HCT116 (cell line): ENCODE results near the gene ICA1. TPM values are rescaled to one million over a fixed set of nuclear protein-coding genes. Genes with fewer than 3 reads are reported as not detected.

ENCODE experiments used
- ATAC-seq: fragments of 200-7000 bp; cut with Tn5 transposase; 2 replicates; pipeline ENCODE4 v1.9.1; 2020; ENCODE audit warnings: mild to moderate bottlenecking, moderate library complexity
- BruUV-seq: library from RNA; stranded (reverse); fragments of 400-500 nt; replicated peaks from 2 replicates; lab custom pipeline; 2021; lab: Mats Ljungman, UMichigan
- CTCF ChIA-PET: fragments of 300-600 bp; sonication (Branson Sonifier 250); formaldehyde crosslinking; loops from one replicate; lab custom pipeline; 2021; ENCODE audit warnings: antibody characterized with exemption; lab: Charles Lee
- POLR2A ChIA-PET: fragments of 300-600, 350-600 bp; sonication (Branson Sonifier 250); formaldehyde crosslinking; loops from one replicate; lab custom pipeline; 2021; ENCODE audit warnings: antibody characterized with exemption; lab: Charles Lee
- RAD21 ChIA-PET, 2 experiments: fragments of 300-600 bp; sonication (Branson Sonifier 250); formaldehyde crosslinking; loops; one replicate each; lab custom pipeline; 2023; ENCODE audit warnings: low total read pairs in 2 of 2; ENCODE audit not compliant: uncharacterized antibody in 2 of 2, unreplicated experiment in 2 of 2, low non-redundant PET in 1 of 2; lab: Charles Lee
- DNase-seq: peaks from one replicate; pipeline ENCODE4 v3.0.0-alpha.2; 2010; ENCODE audit warnings: low read depth, low spot score
- H2AFZ ChIP-seq: fragments of 200-600 bp; shearing (Covaris generic), sonication (generic); 2 replicates; pipeline ENCODE4 v1.6.1; 2017; ENCODE audit warnings: low read depth, mixed run types, mixed read lengths, antibody characterized with exemption, low read length; ENCODE audit not compliant: poor library complexity, severe bottlenecking
- H3K27ac ChIP-seq: 2 replicates; pipeline ENCODE4 v1.5.1; 2012; ENCODE audit warnings: low read depth, low read length
- H3K27me3 ChIP-seq: fragments of 200-600 bp; sonication (generic); 2 replicates; pipeline ENCODE4 v1.6.1; 2016; ENCODE audit warnings: mixed run types, low read length, mixed read lengths; ENCODE audit not compliant: insufficient read depth
- H3K36me3 ChIP-seq, 2 experiments: fragments of 200-500 bp in 1 of 2; fragments of 200-600 bp in 1 of 2; sonication (Bioruptor generic) in 1 of 2; sonication (generic) in 1 of 2; 2 replicates each; pipeline versions ENCODE4 v1.5.1 to v1.6.1; 2014 to 2016; ENCODE audit warnings: low read length in 2 of 2, inconsistent platforms in 1 of 2, mixed read lengths in 1 of 2, mixed run types in 1 of 2; ENCODE audit not compliant: insufficient read depth in 2 of 2, control insufficient read depth in 1 of 2
- H3K4me1 ChIP-seq, 2 experiments: fragments of 200-600 bp in 1 of 2; sonication (generic) in 1 of 2; 2 replicates each; pipeline versions ENCODE4 v1.5.1 to v1.6.1; 2012 to 2017; ENCODE audit warnings: low read length in 2 of 2, inconsistent platforms in 1 of 2, mild to moderate bottlenecking in 1 of 2, mixed read lengths in 1 of 2, mixed run types in 1 of 2, moderate library complexity in 1 of 2; ENCODE audit not compliant: insufficient read depth in 2 of 2, control insufficient read depth in 1 of 2
- H3K4me2 ChIP-seq: fragments of 200-600 bp; sonication (generic); 2 replicates; pipeline ENCODE4 v1.6.1; 2017; ENCODE audit warnings: mixed run types, low read length, mixed read lengths
- H3K4me3 ChIP-seq, 2 experiments: fragments of 200-600 bp in 1 of 2; sonication (generic) in 1 of 2; replicated peaks in 1 of 2; 2 replicates each; pipeline ENCODE4 v1.5.1; 2011 to 2016; ENCODE audit warnings: low read length in 2 of 2, control low read depth in 1 of 2, low read depth in 1 of 2, mild to moderate bottlenecking in 1 of 2, mixed read lengths in 1 of 2, mixed run types in 1 of 2
- H3K79me2 ChIP-seq: fragments of 200-600 bp; sonication (generic); 2 replicates; pipeline ENCODE4 v1.6.1; 2017; ENCODE audit warnings: mild to moderate bottlenecking, mixed run types, low read length, moderate library complexity, mixed read lengths; ENCODE audit not compliant: insufficient read depth
- H3K9ac ChIP-seq: fragments of 200-600 bp; sonication (generic); 2 replicates; pipeline ENCODE4 v1.6.1; 2016; ENCODE audit warnings: low read length, mixed read lengths
- H3K9me2 ChIP-seq: fragments of 200-600 bp; sonication (generic), shearing (Covaris generic); 2 replicates; pipeline ENCODE4 v1.6.1; 2017; ENCODE audit warnings: mixed run types, mild to moderate bottlenecking, moderate library complexity; ENCODE audit not compliant: insufficient read depth
- H3K9me3 ChIP-seq, 2 experiments: fragments of 200-500 bp in 1 of 2; fragments of 200-600 bp in 1 of 2; sonication (Bioruptor generic) in 1 of 2; sonication (generic) in 1 of 2; 2 replicates each; pipeline ENCODE4 v1.6.1; 2014 to 2017; ENCODE audit warnings: low read length in 2 of 2, mixed read lengths in 2 of 2, inconsistent platforms in 1 of 2, low read depth in 1 of 2, mild to moderate bottlenecking in 1 of 2, mixed run types in 1 of 2, moderate library complexity in 1 of 2; ENCODE audit not compliant: control insufficient read depth in 1 of 2, insufficient read depth in 1 of 2
- H4K20me1 ChIP-seq: fragments of 200-600 bp; sonication (generic), shearing (Covaris generic); 2 replicates; pipeline ENCODE4 v1.6.1; 2017; ENCODE audit warnings: mixed run types, mild to moderate bottlenecking, moderate library complexity; ENCODE audit not compliant: insufficient read depth
- ATF3 ChIP-seq: IDR thresholded peaks from 2 replicates; pipeline ENCODE4 v1.6.1; 2012
- CEBPB ChIP-seq: IDR thresholded peaks from 2 replicates; pipeline ENCODE4 v1.6.1; 2012; ENCODE audit warnings: low read depth
- CTCF ChIP-seq, 3 experiments: fragments of 200-600 bp in 1 of 3; sonication (generic) in 1 of 3; IDR thresholded peaks in 2 of 3; conservative IDR thresholded peaks in 1 of 3; 2 replicates each; pipeline ENCODE4 v1.5.1; 2012 to 2017; ENCODE audit warnings: low read depth in 2 of 3, low read length in 2 of 3, antibody characterized with exemption in 1 of 3, borderline replicate concordance in 1 of 3, control low read depth in 1 of 3, mild to moderate bottlenecking in 1 of 3, mixed read lengths in 1 of 3, mixed run types in 1 of 3, moderate library complexity in 1 of 3; ENCODE audit not compliant: insufficient read depth in 1 of 3
- SRF ChIP-seq: IDR thresholded peaks from 2 replicates; pipeline ENCODE4 v1.6.1; 2012; ENCODE audit warnings: low read depth
- ZNF274 ChIP-seq: fragments of 200-500 bp; sonication (Bioruptor generic); IDR thresholded peaks from 2 replicates; pipeline ENCODE4 v1.6.1; 2014; ENCODE audit warnings: mild to moderate bottlenecking, low read depth, low read length, inconsistent platforms
- intact Hi-C: fragments of 100-400 bp; cut with micrococcal nuclease; formaldehyde crosslinking; loops from 2 replicates; pipeline ENCODE4 v1.10.0; 2022
- total RNA-seq: library from RNA; stranded (reverse); gene quantifications from one replicate; pipeline ENCODE4 v1.2.1, GENCODE V29; 2021; ENCODE audit not compliant: unreplicated experiment

The ICA1 gene
- total RNA-seq, 1 experiment from 2014 or later = 16.4 TPM

GRCh38 chr7:8146106-8146787 lies 115.7 kb downstream of the ICA1 start:
- CTCF ChIA-PET = no interaction called here
- BruUV-seq = no TSS peak

More at GRCh38 chr7:8146106-8146787, 115.7 kb downstream of the ICA1 start:
- Histone ChIP-seq H3K27me3 (no peaks in the 10 kb centered on the region), H3K36me3 (no peaks in the 10 kb centered on the region), H3K9me2 (no peaks in the 10 kb centered on the region), H2AFZ (no peak overlapping the region), H3K9me3 (no peaks in the 10 kb centered on the region), H3K27ac (no peak overlapping the region), H3K9ac (no peak overlapping the region), H3K79me2 (no peaks in the 10 kb centered on the region), H4K20me1 (no peaks in the 10 kb centered on the region), H3K4me1 (no peaks in the 10 kb centered on the region), H3K4me3 (no peak overlapping the region), H3K4me2 (no peak overlapping the region)
- no peak for DNase-seq
- ATAC-seq = no peak
- ChIA-PET POLR2A (no interaction called here), RAD21 (no interaction called here)
- TF ChIP-seq ATF3 (no peak), CTCF (IDR thresholded peaks at IDR 0.05 in 2 of 3, conservative IDR thresholded peaks at IDR 0.05 in 1 of 3; ENCODE audit: borderline replicate concordance in 1 of 3, insufficient read depth in 1 of 3, low read depth in 2 of 3, low read length in 2 of 3) (no peak), ZNF274 (no peak), SRF (no peak), CEBPB (no peak)
- intact Hi-C loops = no loop called here
